DND-41 (cell line): ENCODE results near the gene VAV2.
A peak's percentile ranks its signal among the peaks of the same experiment; 100 is the strongest.

Source experiments
- ATAC-seq: fragments of 200-7000 bp; cut with Tn5 transposase; 3 replicates; pipeline ENCODE4 v1.9.1; 2021; ENCODE audit warnings: low read depth; ENCODE audit not compliant: insufficient read depth
- DNase-seq: peaks from one replicate; pipeline ENCODE4 v3.0.0-alpha.2; 2020
- H2AFZ ChIP-seq: 2 replicates; pipeline ENCODE4 v1.6.0; 2012; ENCODE audit warnings: low read depth, low read length
- H3K27ac ChIP-seq: 2 replicates; pipeline ENCODE4 v1.5.1; 2012; ENCODE audit warnings: low read length, inconsistent platforms
- H3K27me3 ChIP-seq: fragments of 200-600 bp; sonication (generic); 2 replicates; pipeline ENCODE4 v1.6.0; 2012; ENCODE audit warnings: low read length, mild to moderate bottlenecking, inconsistent platforms; ENCODE audit not compliant: insufficient read depth, poor library complexity
- H3K36me3 ChIP-seq: 2 replicates; pipeline ENCODE4 v1.5.1; 2012; ENCODE audit warnings: low read length, inconsistent platforms; ENCODE audit not compliant: insufficient read depth
- H3K4me1 ChIP-seq: 2 replicates; pipeline ENCODE4 v1.5.1; 2012; ENCODE audit warnings: mild to moderate bottlenecking, low read length; ENCODE audit not compliant: insufficient read depth
- H3K4me2 ChIP-seq: 2 replicates; pipeline ENCODE4 v1.6.0; 2012; ENCODE audit warnings: mild to moderate bottlenecking, moderate library complexity, low read length, inconsistent platforms; ENCODE audit not compliant: insufficient read depth
- H3K4me3 ChIP-seq, 2 experiments: fragments of 200-600 bp in 1 of 2; shearing (Covaris generic) in 1 of 2; 2 replicates each; pipeline ENCODE4 v1.5.1; 2012 to 2016; ENCODE audit warnings: inconsistent platforms in 2 of 2, low read length in 2 of 2, mild to moderate bottlenecking in 2 of 2, low read depth in 1 of 2, moderate library complexity in 1 of 2
- H3K79me2 ChIP-seq: 2 replicates; pipeline ENCODE4 v1.6.0; 2012; ENCODE audit warnings: low read length, inconsistent platforms; ENCODE audit not compliant: insufficient read depth
- H3K9ac ChIP-seq: 2 replicates; pipeline ENCODE4 v1.6.0; 2012; ENCODE audit warnings: low read depth, mild to moderate bottlenecking, inconsistent platforms, low read length, moderate library complexity
- H3K9me3 ChIP-seq: 2 replicates; pipeline ENCODE4 v1.5.1; 2012; ENCODE audit warnings: low read length, moderate library complexity, mild to moderate bottlenecking, inconsistent platforms; ENCODE audit not compliant: insufficient read depth, severe bottlenecking
- H4K20me1 ChIP-seq: 2 replicates; pipeline ENCODE4 v1.6.0; 2012; ENCODE audit warnings: low read length; ENCODE audit not compliant: insufficient read depth
- CTCF ChIP-seq: IDR thresholded peaks from 2 replicates; pipeline ENCODE4 v1.5.1; 2012; ENCODE audit warnings: borderline replicate concordance, low read length, moderate library complexity, mild to moderate bottlenecking; ENCODE audit not compliant: poor library complexity, severe bottlenecking; ENCODE audit errors: extremely low read depth
- EZH2 ChIP-seq: IDR thresholded peaks from 3 replicates; pipeline ENCODE4 v1.6.1; 2012; ENCODE audit warnings: borderline replicate concordance, low read depth, mild to moderate bottlenecking, moderate library complexity, low read length, inconsistent platforms; ENCODE audit not compliant: severe bottlenecking

VAV2 gene

GRCh38 chr9:133742849-133743444 lies 249.2 kb downstream of the VAV2 start:
- H3K9me3 ChIP-seq: no peaks in the 10 kb centered on the region
- no peak overlapping the region for H3K9ac ChIP-seq
- peak; percentile 96 for ATAC-seq
- H3K79me2 ChIP-seq: no peaks in the 10 kb centered on the region
- H3K36me3 ChIP-seq: no peaks in the 10 kb centered on the region
- H4K20me1 ChIP-seq: peaks cover 2% of the 10 kb centered on the region
- H3K4me3 ChIP-seq: no peak overlapping the region
- no peaks in the 10 kb centered on the region for H3K27me3 ChIP-seq
- no peak for TF ChIP-seq EZH2
- TF ChIP-seq CTCF: peak; percentile 97
- H3K4me1 ChIP-seq: no peaks in the 10 kb centered on the region
- peak; percentile 71 for DNase-seq
- no peak overlapping the region for H3K27ac ChIP-seq
- no peak overlapping the region for H3K4me2 ChIP-seq
- H2AFZ ChIP-seq: no peak overlapping the region

- Histone ChIP-seq H3K9ac (no peak overlapping the region), H3K79me2 (no peaks in the 10 kb centered on the region), H3K27me3 (no peaks in the 10 kb centered on the region), H3K4me1 (no peaks in the 10 kb centered on the region), H3K4me2 (no peak overlapping the region), H3K36me3 (no peaks in the 10 kb centered on the region), H2AFZ (no peak overlapping the region), H3K4me3 (no peak overlapping the region), H3K27ac (no peak overlapping the region), H4K20me1 (peaks cover 5% of the 10 kb centered on the region), H3K9me3 (no peaks in the 10 kb centered on the region)
- ATAC-seq (no peak), DNase-seq (no peak)
- TF ChIP-seq EZH2: no peak
- TF ChIP-seq CTCF: no peak
These were observed 249.9 kb downstream of the VAV2 start for GRCh38 chr9:133742251-133742650.

GRCh38 chr9:133741716-133742115 lies 250.4 kb downstream of the VAV2 start:
- Histone ChIP-seq H3K4me1 (no peaks in the 10 kb centered on the region), H3K4me2 (no peak overlapping the region), H4K20me1 (peaks cover 5% of the 10 kb centered on the region), H3K27me3 (no peaks in the 10 kb centered on the region), H3K9me3 (no peaks in the 10 kb centered on the region), H3K79me2 (no peaks in the 10 kb centered on the region), H3K36me3 (no peaks in the 10 kb centered on the region), H3K27ac (no peak overlapping the region), H2AFZ (no peak overlapping the region), H3K9ac (no peak overlapping the region), H3K4me3 (no peak overlapping the region)
- ATAC-seq: no peak
- TF ChIP-seq EZH2 (no peak), CTCF (no peak)
- no peak for DNase-seq

DNA sequence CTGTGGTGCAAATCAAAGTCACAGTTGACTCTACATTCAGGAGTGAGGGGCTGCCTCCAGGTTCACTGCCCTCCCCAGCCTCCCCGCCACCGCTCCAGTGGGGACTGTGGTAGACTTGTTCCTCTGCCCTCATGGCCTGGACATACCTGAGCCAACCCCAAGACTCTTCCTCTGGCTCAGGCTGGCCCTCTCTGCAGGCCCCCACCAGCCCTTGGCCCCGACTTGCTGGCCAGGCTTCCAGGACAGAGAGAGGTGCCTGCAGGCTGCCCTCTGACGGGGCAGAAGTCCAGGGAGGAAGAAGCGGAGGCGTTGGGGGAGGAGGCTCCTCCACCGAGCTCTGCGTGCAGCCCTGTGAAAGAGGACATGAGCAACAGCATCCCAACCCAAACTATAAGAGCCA lies 251.2 kb downstream of the VAV2 start:
- no peaks in the 10 kb centered on the region for H3K79me2 ChIP-seq
- no peaks in the 10 kb centered on the region for H3K9me3 ChIP-seq
- DNase-seq: no peak
- H3K4me3 ChIP-seq: no peak overlapping the region
- H4K20me1 ChIP-seq: peaks cover 5% of the 10 kb centered on the region
- no peak overlapping the region for H3K27ac ChIP-seq
- no peak overlapping the region for H3K9ac ChIP-seq
- H3K4me2 ChIP-seq: no peak overlapping the region
- H3K4me1 ChIP-seq: no peaks in the 10 kb centered on the region
- no peaks in the 10 kb centered on the region for H3K27me3 ChIP-seq
- ATAC-seq: no peak
- H2AFZ ChIP-seq: no peak overlapping the region
- no peaks in the 10 kb centered on the region for H3K36me3 ChIP-seq
- TF ChIP-seq EZH2 (no peak), CTCF (no peak)
